ENCODE data around the gene PLCH2. TPM values are rescaled to one million over a fixed set of nuclear protein-coding genes. Genes with fewer than 3 reads are reported as not detected.

PLCH2 gene
- total RNA-seq, 1 experiment from 2014 or later, result 7.2 TPM

DNA sequence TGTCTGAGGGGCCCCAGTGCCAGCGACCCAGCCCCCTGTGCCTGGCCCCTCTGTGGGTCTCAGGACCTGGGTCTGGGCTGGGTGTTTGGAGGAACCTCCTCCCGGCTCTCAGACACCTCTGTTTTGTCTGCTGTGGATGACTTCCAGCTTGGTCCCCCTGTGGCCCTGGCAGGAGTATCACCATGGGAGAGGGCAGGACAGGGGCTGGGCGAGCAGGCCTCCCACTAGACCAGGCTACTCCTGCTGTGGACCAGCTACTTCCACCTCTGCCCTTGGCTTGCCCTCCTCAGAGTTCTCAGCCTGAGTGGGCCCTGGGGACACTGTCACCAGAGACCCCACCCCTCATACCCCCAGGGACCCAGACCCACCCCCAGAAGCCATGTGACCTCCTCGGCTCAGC is 21.8 kb downstream of the PLCH2 start:
- BruUV-seq (replicated peaks), result no TSS peak
- DNase-seq (no peak), ATAC-seq (no peak)
- TF ChIP-seq EZH2phosphoT487 (IDR thresholded peaks at IDR 0.05; ENCODE audit: borderline replicate concordance, low read length), result no peak
- TF ChIP-seq, protein P1, sequence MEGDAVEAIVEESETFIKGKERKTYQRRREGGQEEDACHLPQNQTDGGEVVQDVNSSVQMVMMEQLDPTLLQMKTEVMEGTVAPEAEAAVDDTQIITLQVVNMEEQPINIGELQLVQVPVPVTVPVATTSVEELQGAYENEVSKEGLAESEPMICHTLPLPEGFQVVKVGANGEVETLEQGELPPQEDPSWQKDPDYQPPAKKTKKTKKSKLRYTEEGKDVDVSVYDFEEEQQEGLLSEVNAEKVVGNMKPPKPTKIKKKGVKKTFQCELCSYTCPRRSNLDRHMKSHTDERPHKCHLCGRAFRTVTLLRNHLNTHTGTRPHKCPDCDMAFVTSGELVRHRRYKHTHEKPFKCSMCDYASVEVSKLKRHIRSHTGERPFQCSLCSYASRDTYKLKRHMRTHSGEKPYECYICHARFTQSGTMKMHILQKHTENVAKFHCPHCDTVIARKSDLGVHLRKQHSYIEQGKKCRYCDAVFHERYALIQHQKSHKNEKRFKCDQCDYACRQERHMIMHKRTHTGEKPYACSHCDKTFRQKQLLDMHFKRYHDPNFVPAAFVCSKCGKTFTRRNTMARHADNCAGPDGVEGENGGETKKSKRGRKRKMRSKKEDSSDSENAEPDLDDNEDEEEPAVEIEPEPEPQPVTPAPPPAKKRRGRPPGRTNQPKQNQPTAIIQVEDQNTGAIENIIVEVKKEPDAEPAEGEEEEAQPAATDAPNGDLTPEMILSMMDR (conservative IDR thresholded peaks at IDR 0.05; ENCODE audit: low read depth, low read length), result no peak
- no peak for TF ChIP-seq EZH2 (IDR thresholded peaks at IDR 0.05; ENCODE audit: low read length, unreplicated experiment)
- Histone ChIP-seq H3K27me3 (ENCODE audit: low read length) (no peaks in the 10 kb centered on the region), H3K36me3 (ENCODE audit: low read depth, low read length) (no peaks in the 10 kb centered on the region), H3K4me1 (ENCODE audit: insufficient read depth, low read length) (peaks cover 30% of the 10 kb centered on the region), H3K27ac (ENCODE audit: low read length) (no peak overlapping the region), H3K4me2 (ENCODE audit: low read length) (no peak overlapping the region), H3K9ac (ENCODE audit: low read length) (no peak overlapping the region), H4K20me1 (ENCODE audit: low read length) (no peaks in the 10 kb centered on the region), H2AFZ (ENCODE audit: low read length) (no peak overlapping the region), H3K4me3 (ENCODE audit: low read length) (no peak overlapping the region), H3F3A (ENCODE audit: low read length, unreplicated experiment) (no peaks in the 10 kb centered on the region), H3K79me2 (ENCODE audit: low read length) (no peaks in the 10 kb centered on the region), H3K9me2 (replicated peaks; ENCODE audit: low read length) (no peaks in the 10 kb centered on the region), H3K9me3 (ENCODE audit: low read length) (no peaks in the 10 kb centered on the region)
- ChIA-PET POLR2A (ENCODE audit: unreplicated experiment) (interaction anchor here (0.7 kb wide), 1 partner anchor 56 kb away, joined by 10 read pairs; no protein-coding TSS in a partner anchor), CTCF (no interaction called here)
- intact Hi-C loops (cut with micrococcal nuclease), result no loop called here

DNA sequence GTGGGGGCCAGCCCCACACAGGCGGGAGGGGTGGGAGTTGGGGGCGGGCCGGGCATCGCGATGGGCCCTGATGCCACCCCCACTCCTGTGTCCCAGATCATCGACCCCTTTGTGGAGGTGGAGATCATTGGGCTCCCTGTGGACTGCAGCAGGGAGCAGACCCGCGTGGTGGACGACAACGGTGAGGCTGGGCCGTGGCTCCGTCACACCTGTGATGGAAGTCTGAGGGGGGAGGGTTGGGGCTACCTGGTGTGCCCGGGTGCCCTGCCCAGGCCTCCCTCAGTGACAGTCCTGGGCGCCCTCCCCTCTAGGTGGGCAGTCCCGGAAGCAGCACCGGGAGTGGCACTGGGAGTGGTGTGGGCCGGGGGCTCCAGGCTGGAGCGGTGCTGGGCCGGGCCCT is 22.6 kb downstream of the PLCH2 start:
- ChIA-PET CTCF (no interaction called here), POLR2A (ENCODE audit: unreplicated experiment) (interaction anchor here (0.7 kb wide), 1 partner anchor 57 kb away, joined by 10 read pairs; no protein-coding TSS in a partner anchor)
- H3K4me2 ChIP-seq (ENCODE audit: low read length), result no peak overlapping the region
- no peak overlapping the region for H3K27ac ChIP-seq (ENCODE audit: low read length)
- H3K4me3 ChIP-seq (ENCODE audit: low read length), result no peak overlapping the region
- intact Hi-C loops (cut with micrococcal nuclease), result no loop called here
- no peak for TF ChIP-seq EZH2 (IDR thresholded peaks at IDR 0.05; ENCODE audit: low read length, unreplicated experiment)
- TF ChIP-seq, protein P1 (conservative IDR thresholded peaks at IDR 0.05; ENCODE audit: low read depth, low read length), result no peak
- TF ChIP-seq EZH2phosphoT487 (IDR thresholded peaks at IDR 0.05; ENCODE audit: borderline replicate concordance, low read length), result no peak
- no peaks in the 10 kb centered on the region for H3K27me3 ChIP-seq (ENCODE audit: low read length)
- H3K9ac ChIP-seq (ENCODE audit: low read length), result no peak overlapping the region
- H3K9me2 ChIP-seq (replicated peaks; ENCODE audit: low read length), result no peaks in the 10 kb centered on the region
- no TSS peak for BruUV-seq (replicated peaks)
- no peaks in the 10 kb centered on the region for H3F3A ChIP-seq (ENCODE audit: low read length, unreplicated experiment)
- no peaks in the 10 kb centered on the region for H3K79me2 ChIP-seq (ENCODE audit: low read length)
- ATAC-seq (no peak), DNase-seq (no peak)
- H3K36me3 ChIP-seq (ENCODE audit: low read depth, low read length), result no peaks in the 10 kb centered on the region
- no peaks in the 10 kb centered on the region for H4K20me1 ChIP-seq (ENCODE audit: low read length)
- H2AFZ ChIP-seq (ENCODE audit: low read length), result no peak overlapping the region
- peaks cover 24% of the 10 kb centered on the region for H3K4me1 ChIP-seq (ENCODE audit: insufficient read depth, low read length)
- no peaks in the 10 kb centered on the region for H3K9me3 ChIP-seq (ENCODE audit: low read length)

DNA sequence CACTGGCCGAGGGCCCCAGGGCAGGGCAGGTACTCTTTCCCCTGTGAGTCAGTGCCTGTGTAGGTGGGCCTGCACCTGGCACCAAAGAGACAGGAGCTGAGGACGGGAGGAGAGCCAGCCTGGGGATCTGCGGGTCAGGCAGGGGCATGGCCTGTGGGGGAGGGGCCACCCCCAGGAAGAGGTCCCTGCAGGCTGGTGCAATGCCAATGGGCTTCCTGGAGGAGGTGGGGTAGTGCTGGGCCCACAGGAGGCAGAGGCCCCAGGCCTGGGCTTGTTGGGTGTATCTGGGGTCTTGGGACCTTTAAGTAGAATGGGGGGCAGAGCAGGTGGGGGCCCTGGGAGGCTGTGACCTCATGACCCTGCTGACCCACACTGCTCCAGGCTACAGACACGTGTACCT is 23.2 kb downstream of the PLCH2 start:
- Histone ChIP-seq H4K20me1 (ENCODE audit: low read length) (no peaks in the 10 kb centered on the region), H3K4me2 (ENCODE audit: low read length) (no peak overlapping the region), H2AFZ (ENCODE audit: low read length) (no peak overlapping the region), H3K27ac (ENCODE audit: low read length) (no peak overlapping the region), H3K9me2 (replicated peaks; ENCODE audit: low read length) (no peaks in the 10 kb centered on the region), H3K79me2 (ENCODE audit: low read length) (no peaks in the 10 kb centered on the region), H3K9ac (ENCODE audit: low read length) (no peak overlapping the region), H3K4me1 (ENCODE audit: insufficient read depth, low read length) (peaks cover 18% of the 10 kb centered on the region), H3K27me3 (ENCODE audit: low read length) (no peaks in the 10 kb centered on the region), H3F3A (ENCODE audit: low read length, unreplicated experiment) (no peaks in the 10 kb centered on the region), H3K4me3 (ENCODE audit: low read length) (no peak overlapping the region), H3K36me3 (ENCODE audit: low read depth, low read length) (no peaks in the 10 kb centered on the region), H3K9me3 (ENCODE audit: low read length) (no peaks in the 10 kb centered on the region)
- no TSS peak for BruUV-seq (replicated peaks)
- CTCF ChIA-PET, result no interaction called here
- POLR2A ChIA-PET (ENCODE audit: unreplicated experiment), result no interaction called here
- intact Hi-C loops (cut with micrococcal nuclease), result no loop called here
- DNase-seq, result no peak
- TF ChIP-seq, protein P1 (conservative IDR thresholded peaks at IDR 0.05; ENCODE audit: low read depth, low read length), result no peak
- TF ChIP-seq EZH2phosphoT487 (IDR thresholded peaks at IDR 0.05; ENCODE audit: borderline replicate concordance, low read length) (no peak), EZH2 (IDR thresholded peaks at IDR 0.05; ENCODE audit: low read length, unreplicated experiment) (no peak)
- ATAC-seq, result no peak

Data from PC-3 (cell line).